Measurements from ENCODE around the gene GKN2.

GKN2 gene

GRCh38 chr2:68931149-68931711 lies 21.5 kb downstream of the GKN2 start:
- TF ChIP-seq CTCF (IDR thresholded peaks at IDR 0.05) = no peak

- no peak for TF ChIP-seq CTCF (IDR thresholded peaks at IDR 0.05)
Measured at GRCh38 chr2:68926796-68927195, 25.9 kb downstream of the GKN2 start.

- TF ChIP-seq CTCF (IDR thresholded peaks at IDR 0.05) = peak; percentile 68
Measured at GRCh38 chr2:68925295-68925896, 27.3 kb downstream of the GKN2 start.

GRCh38 chr2:68921646-68922045 lies 31.0 kb downstream of the GKN2 start:
- no peak for TF ChIP-seq CTCF (IDR thresholded peaks at IDR 0.05)

- no peak for TF ChIP-seq CTCF (IDR thresholded peaks at IDR 0.05)
Measured at GRCh38 chr2:68920481-68921170, 32.1 kb downstream of the GKN2 start.

GRCh38 chr2:68918497-68918896 lies 34.2 kb downstream of the GKN2 start:
- no peak for TF ChIP-seq CTCF (IDR thresholded peaks at IDR 0.05)

- TF ChIP-seq CTCF (IDR thresholded peaks at IDR 0.05) = no peak
Measured at GRCh38 chr2:68917034-68917718, 35.5 kb downstream of the GKN2 start.

All from LNCAP (cell line).